ENCODE results near the gene CCDC93. TPM values are rescaled to one million over a fixed set of nuclear protein-coding genes. Genes with fewer than 3 reads are reported as not detected.
"Not testable (repeated sequence)": the region's sequence is repeated elsewhere in the genome, so short reads cannot be mapped to it uniquely, and the experiment has no call there.

Gene CCDC93
- polyA plus RNA-seq, 1 donor = 29.9 TPM

DNA sequence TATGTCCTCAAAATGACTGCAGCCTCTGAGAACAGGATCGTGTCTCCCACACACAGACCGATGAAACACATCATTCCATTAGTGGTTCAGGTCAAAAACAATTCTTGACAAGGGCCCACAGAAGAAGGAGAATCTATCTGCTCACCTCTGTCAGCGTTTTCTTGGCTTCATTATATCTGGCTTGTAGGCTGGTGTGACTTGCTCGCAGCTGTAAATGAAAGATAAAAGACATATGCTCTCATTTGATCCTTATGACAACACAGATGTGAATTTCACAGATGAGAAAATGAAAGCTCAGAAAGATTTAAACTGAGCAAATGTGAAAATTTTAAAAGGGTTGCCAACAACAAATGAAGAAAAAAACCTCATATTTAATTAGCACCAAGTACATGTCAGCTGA, 61.6 kb downstream of the CCDC93 start:
- no peak for DNase-seq

- DNase-seq = no peak
These were observed 64.1 kb downstream of the CCDC93 start for GRCh38 chr2:117949806-117950205.

DNA sequence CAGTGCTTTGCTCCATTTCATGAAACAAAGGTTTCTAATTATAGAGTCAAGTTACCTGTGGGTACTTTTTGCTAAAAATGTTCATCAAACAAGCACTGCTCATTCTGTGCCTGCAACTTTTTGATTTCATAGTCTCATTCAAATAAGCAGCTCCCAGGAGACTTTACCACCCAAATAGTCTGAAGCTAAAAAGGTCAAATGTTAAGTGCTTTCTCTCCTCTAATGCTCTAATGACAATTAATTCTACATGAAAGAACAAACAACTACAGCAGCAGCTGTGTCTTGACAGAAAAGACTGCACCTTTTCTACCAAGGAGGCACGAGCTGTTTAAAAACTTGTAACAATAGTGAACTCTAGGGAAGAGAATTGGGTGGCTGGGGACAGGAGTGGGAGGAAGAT, 65.3 kb downstream of the CCDC93 start:
- no peak for DNase-seq

DNA sequence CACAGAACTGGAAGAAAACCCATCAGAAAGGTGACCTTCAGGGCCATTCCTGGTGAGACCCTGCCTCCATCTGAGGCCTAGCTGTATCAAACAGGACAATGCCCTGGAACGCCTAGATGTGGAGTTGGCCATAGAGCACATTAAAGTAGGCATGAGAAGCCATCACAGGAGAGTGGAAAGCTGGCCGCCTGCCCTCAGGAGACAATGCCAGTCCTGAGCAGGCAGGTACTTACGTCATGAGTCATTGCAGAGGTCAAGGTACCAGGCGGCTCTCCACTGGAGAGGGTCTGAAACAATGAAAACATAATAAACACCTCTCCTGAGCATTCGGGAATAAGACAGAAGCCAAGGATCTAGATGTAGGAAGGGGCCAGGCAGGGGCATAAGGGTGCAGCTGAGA, 68.6 kb downstream of the CCDC93 start:
- no peak for DNase-seq

DNA sequence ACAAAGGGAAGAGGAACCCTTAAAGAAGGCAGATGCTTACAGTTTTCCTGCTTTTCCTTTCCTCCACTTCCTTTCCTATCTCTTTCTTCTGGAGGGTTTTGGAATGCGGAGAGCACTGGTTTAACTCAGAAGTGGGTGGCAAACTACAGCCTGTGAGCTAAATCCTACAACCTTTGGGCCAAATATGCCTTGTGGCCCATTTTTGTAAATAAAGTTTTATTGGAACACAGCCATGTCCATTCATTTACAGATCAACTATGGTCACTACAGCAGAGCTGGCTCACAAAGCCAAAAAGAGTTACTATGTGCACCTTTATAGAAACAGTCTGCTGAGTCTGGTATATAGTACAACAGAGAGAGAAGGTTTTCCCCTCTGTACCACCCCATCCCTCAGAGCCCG, 69.1 kb downstream of the CCDC93 start:
- DNase-seq = no peak

DNA sequence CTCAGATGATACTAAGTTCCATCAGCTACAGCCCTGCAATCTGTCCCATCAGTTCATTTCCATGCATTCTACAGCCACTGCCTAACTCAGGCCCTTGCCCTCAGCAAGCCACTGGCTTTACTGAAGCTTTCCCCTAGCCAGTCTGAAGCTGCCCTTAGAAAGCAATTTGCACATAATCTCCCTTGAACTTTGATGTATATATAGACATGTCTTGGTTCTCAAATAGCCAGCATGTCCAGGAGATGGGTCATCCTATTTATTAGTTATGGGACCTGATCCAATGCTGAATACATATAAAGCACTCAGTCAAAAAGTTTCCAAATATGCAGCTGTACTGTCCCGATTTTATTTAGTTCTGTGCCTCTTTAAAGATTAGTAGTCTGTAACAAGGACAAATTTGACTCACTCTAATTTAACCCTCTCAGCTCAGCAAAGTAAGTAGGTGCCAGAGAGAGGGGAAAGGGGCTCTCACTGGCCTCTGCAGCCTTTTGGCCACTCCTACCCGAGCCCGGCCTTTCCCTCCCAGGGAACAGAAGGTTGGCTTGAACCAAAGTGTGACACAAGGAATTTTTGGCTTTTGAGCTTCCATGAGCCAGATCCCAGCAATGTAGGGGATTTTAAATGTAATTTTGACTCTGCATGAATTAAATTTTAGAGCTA, 70.7 kb downstream of the CCDC93 start:
- no peak for DNase-seq

DNA sequence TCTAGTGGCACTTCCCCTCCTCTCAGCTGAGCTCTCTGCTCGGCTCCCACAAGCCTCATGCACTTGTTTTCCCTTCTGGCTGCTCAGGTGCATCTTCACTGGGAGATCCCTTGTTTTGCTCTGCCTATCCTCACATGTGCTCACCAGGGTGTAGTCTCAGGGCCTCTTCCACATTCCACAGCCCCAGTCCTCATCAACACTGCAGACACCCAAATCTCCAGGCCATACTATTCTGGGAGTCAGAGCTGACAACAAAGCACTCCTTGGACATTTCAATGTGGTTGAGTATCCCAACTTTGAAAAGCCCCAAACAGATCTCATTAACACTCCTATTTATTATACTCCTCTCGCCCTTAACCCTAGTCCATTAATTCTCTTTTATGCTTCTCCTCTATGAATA, 71.3 kb downstream of the CCDC93 start:
- no peak for DNase-seq

GRCh38 chr2:117941693-117942092, 72.2 kb downstream of the CCDC93 start:
- no peak for DNase-seq

DNA sequence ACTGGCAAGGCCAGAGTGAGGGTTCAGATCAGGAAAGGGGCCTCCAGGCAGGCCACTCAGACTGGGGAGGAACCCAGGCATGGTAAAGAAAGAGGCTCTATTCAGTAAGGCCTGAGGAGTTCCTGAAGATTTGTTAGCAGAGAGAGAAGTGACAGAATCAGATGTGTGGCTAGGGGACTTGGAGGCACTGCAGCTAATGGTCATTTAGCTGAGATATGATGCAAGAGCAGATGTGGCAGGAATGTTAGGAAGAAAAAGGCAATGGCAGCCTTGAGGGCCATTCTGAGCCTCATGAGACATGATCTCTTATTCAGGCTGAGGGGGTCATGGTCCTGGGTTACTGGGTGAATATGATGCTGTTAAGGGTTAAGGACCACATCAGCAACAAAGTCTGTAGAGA, 73.4 kb downstream of the CCDC93 start:
- no peak for DNase-seq

DNA sequence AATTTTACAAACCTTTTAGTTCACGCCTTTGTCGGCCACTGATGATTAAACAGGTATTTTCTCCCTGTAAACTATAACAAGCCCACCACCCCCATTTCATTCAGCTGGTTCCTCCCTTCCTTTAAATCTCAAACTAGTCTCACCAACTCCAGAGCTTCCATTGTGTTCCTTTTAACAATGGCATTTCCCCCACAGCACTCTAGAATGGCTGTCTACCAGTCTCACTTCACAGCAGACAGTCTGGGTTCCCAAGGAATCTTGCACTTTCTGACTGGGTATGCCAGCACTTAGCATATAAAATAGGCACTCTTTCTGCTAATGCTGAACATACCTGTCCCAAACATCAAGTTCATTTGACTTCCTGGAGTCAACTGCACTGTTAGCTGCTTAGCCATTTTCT, 75.3 kb downstream of the CCDC93 start:
- DNase-seq = no peak

GRCh38 chr2:117936871-117937428, 76.9 kb downstream of the CCDC93 start:
- DNase-seq = no peak

DNA sequence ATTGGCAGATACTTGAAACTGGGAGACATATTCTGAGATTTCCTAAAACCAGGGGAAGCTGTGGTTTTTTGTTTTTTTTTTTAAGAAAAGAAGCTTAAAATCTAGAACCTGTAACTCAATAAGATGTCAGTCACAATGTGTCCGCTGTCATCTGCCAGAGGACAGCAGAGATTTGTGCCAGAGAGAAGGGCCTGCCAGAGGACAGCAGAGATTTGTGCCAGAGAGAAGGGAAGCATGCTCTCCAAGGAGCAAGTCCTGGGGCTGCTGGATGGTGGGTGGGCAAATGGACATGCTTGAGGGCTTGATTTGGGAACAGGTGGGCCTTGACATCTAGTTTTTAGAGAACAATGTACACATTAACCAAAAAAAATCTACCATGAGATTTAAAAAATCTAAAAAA, 77.9 kb downstream of the CCDC93 start:
- no peak for DNase-seq

- DNase-seq = no peak
These were observed 78.4 kb downstream of the CCDC93 start for GRCh38 chr2:117935456-117935855.

DNA sequence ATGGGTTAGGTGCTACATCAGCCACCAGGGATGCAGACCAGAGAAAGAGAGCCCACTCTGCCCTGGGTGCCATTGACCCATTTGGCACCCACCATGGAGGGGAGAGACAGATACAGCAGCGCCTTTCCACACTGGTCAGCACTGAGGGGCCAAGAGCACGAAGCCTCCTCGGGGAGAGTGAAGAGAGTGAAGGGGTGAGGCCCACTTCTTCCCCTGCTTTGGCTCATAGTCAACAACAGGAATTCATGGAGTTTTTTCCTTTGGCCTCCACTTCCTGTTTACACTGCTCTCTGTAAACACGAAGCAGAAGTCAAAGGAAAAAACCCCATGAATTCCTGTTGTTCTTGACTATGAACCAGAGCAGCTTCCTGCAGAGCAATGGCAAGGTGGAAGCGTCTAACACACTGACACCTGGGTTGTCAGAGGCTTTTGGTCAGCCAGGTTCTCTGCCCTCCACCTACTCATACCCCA, 80.0 kb downstream of the CCDC93 start:
- DNase-seq = no peak

- DNase-seq = no peak
These were observed 81.9 kb downstream of the CCDC93 start for GRCh38 chr2:117931978-117932377.

DNA sequence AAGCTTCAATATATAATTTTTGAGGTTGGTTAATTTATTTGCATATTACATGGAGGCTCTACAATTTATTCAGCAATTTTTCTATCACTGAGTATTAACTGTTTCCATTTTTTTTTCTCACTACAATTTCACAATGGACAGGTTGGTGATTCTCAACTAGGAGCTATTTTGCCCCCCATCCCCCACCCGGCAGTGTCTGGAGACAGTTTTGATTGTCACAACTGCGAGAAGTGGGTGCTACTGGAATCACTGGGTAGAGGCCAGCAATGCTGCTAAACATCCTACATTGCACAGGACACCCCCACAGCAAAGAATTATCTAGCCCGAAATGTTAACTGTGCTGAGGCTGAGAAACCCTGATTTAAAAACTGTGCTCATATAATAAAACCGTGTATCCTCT, 82.6 kb downstream of the CCDC93 start:
- no peak for DNase-seq

GRCh38 chr2:117930775-117931174, 83.1 kb downstream of the CCDC93 start:
- DNase-seq = no peak

- DNase-seq = not testable (repeated sequence)
These were observed 90.4 kb downstream of the CCDC93 start for GRCh38 chr2:117923471-117923870.

DNA sequence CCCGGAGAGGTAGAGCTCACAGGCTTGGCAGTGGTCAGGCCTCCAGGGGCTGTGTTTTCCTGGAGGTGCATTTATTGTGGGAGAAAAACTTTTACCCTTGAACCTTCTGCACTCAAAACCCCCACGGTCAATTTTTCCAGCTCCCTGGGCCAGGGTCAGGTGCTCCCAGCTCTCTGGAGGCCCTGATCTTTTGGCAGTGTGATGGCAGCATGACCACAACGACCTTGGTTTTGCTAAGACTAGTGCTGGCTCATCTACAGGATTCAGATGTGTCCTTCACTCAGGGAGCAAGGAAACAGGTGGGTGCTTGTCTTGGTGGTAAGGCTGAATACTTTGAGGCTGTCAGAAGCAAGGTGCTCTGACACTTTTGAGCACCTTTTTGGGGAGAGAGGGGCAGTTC, 92.3 kb downstream of the CCDC93 start:
- DNase-seq = no peak

GRCh38 chr2:117918608-117919007, 95.3 kb downstream of the CCDC93 start:
- no peak for DNase-seq

- no peak for DNase-seq
These were observed 96.5 kb downstream of the CCDC93 start for GRCh38 chr2:117917223-117917917.

DNA sequence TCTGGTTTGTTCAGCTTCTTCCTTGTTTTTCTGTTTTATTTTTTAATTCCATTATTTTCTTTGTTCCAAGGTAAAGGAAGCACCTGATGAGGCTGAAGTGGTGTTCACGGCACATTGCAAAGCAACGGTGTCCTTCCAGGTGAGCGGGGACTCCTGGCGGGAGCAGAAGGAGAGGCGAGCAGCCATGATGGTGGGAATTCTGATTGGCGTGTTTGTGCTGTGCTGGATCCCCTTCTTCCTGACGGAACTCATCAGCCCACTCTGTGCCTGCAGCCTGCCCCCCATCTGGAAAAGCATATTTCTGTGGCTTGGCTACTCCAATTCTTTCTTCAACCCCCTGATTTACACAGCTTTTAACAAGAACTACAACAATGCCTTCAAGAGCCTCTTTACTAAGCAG, 110.9 kb downstream of the CCDC93 start:
- no peak for DNase-seq

- no peak for DNase-seq
These were observed 125.0 kb downstream of the CCDC93 start for GRCh38 chr2:117888897-117889296.

DNA sequence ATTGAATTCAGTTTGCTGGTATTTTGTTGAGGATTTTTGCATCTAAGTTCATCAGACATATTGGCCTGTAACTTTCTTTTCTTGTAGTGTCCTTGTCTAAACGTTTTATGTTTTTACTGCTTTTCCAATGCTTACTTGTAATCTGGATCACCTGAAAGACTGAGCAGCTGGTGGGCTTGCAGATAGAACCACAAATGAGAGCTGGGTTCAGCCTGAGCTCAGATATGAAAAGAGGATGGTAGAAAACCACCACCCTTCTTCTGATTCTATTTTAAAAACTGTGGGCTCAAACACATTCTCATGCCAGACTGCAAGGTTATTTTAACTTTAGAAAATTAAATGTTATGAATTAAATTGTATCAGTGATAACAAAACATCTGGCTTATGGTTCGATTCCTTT, 128.6 kb downstream of the CCDC93 start:
- no peak for DNase-seq

All from hindlimb muscle (tissue), 1 donor.